Thyroid gland (tissue), 4 donors: ENCODE measurements around the gene EVI5L. TPM values are rescaled to one million over a fixed set of nuclear protein-coding genes. Genes with fewer than 3 reads are reported as not detected.
A peak's percentile ranks its signal among the peaks of the same experiment; 100 is the strongest.

Experiments used
- DNase-seq, 2 donors: peaks; one replicate each; pipeline ENCODE4 v3.0.0-alpha.2; 2019
- H3K27ac ChIP-seq, 3 donors: fragments of 200-600 bp; sonication (generic); 1 replicate in 2 of 3; 2 replicates in 1 of 3; pipeline ENCODE4 v1.5.1; 2016 to 2019; ENCODE audit warnings: mild to moderate bottlenecking in 1 of 3, moderate library complexity in 1 of 3
- H3K27me3 ChIP-seq: fragments of 200-600 bp; sonication (generic); one replicate; pipeline ENCODE4 v1.5.1; 2019
- H3K36me3 ChIP-seq, 2 donors: fragments of 200-600 bp; sonication (generic); one replicate each; pipeline ENCODE4 v1.5.1; 2016 to 2019
- H3K4me1 ChIP-seq, 2 donors: fragments of 200-600 bp; sonication (generic); one replicate each; pipeline ENCODE4 v1.5.1; 2017 to 2019
- H3K4me3 ChIP-seq, 3 donors: fragments of 200-600 bp; sonication (generic); replicated peaks in 1 of 3; 1 replicate in 2 of 3; 2 replicates in 1 of 3; pipeline ENCODE4 v1.5.1; 2016; ENCODE audit warnings: mild to moderate bottlenecking in 1 of 3
- H3K9me3 ChIP-seq: fragments of 200-600 bp; sonication (generic); one replicate; pipeline ENCODE4 v1.5.1; 2017
- POLR2A ChIP-seq, 2 donors: fragments of 450-650 bp; IDR thresholded peaks; one replicate each; pipeline ENCODE4 v1.6.1; 2017; ENCODE audit warnings: antibody characterized with exemption in 2 of 2, mild to moderate bottlenecking in 2 of 2, moderate library complexity in 1 of 2
- WGBS, 2 donors: methylation state at CpG; one replicate each; pipeline ENCODE4 v1.1.5; 2017; 5-methylcytosine and 5-hydroxymethylcytosine counted together
- intact Hi-C: fragments of 100-400 bp; cut with DNase I; formaldehyde crosslinking; loops from one replicate; pipeline ENCODE4 v1.15.1; 2023
- total RNA-seq, 4 donors: library from RNA; depleted of rRNA; stranded (reverse); fragments of >200 nt; gene quantifications; one replicate each; pipeline ENCODE4 v1.2.3, GENCODE V29; 2016
- TF ChIP-seq, protein P1 (sequence below), 6 experiments: fragments of 200-600 bp in 3 of 6; fragments of 450-650 bp in 3 of 6; sonication (generic) in 3 of 6; IDR thresholded peaks; one replicate each; pipeline ENCODE4 v1.5.1; 2016 to 2019; ENCODE audit warnings: antibody characterized with exemption in 6 of 6, mild to moderate bottlenecking in 2 of 6, inconsistent platforms in 1 of 6, moderate library complexity in 1 of 6

Gene EVI5L
- 10 to 100 TPM in 3 of 4 donors, 1 to 10 TPM in 1; 9.8 to 29.3 (median 21.8) TPM for total RNA-seq

DNA sequence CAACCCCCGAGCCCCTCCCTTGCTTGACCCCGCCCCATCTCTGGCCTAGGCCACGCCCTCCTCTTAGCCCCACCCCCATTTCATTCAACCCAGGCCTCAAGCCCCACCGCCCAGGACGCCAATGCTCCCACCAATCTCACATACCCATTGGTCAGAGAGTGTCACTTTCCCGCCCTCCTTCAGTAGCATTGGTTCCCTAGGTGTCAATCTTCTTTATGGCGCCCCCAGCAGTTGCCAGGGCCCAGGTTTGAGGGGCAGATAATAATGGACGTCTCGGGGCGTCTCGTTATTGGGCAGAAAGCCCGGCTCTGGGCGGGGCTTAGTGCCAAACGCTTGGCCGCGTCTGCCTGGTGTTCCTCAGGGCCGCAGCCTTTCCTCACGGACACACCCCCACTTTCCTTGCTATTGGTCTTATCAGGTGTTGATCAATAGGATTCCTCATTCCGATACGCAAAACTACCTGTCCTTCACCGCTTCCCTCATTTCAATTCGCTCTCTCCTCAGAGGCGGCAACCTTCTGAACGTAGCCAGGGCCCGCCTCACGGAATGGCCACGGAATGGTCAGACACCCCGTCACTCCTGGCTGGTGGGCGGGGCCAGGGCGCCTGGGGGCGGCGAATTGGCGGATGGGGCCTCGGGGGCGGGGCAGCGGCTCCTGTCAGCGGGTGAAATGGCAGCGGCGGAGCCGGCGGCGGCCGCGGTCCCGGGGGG is at the start of gene EVI5L:
Gene EVI5L, plus strand, starts transcription at position 658 of the 711 bp plus-strand sequence. CDS start 16,325 bp downstream, outside the sequence.
- H3K27ac ChIP-seq: no peak within 1 kb of the TSS
- no peak for TF ChIP-seq POLR2A (IDR thresholded peaks at IDR 0.05)
- TF ChIP-seq, protein P1, sequence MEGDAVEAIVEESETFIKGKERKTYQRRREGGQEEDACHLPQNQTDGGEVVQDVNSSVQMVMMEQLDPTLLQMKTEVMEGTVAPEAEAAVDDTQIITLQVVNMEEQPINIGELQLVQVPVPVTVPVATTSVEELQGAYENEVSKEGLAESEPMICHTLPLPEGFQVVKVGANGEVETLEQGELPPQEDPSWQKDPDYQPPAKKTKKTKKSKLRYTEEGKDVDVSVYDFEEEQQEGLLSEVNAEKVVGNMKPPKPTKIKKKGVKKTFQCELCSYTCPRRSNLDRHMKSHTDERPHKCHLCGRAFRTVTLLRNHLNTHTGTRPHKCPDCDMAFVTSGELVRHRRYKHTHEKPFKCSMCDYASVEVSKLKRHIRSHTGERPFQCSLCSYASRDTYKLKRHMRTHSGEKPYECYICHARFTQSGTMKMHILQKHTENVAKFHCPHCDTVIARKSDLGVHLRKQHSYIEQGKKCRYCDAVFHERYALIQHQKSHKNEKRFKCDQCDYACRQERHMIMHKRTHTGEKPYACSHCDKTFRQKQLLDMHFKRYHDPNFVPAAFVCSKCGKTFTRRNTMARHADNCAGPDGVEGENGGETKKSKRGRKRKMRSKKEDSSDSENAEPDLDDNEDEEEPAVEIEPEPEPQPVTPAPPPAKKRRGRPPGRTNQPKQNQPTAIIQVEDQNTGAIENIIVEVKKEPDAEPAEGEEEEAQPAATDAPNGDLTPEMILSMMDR (IDR thresholded peaks at IDR 0.05): no peak

GRCh38 chr19:7781157-7781556 is 48.9 kb upstream of the EVI5L start:
- Histone ChIP-seq H3K27ac (no peak overlapping the region), H3K9me3 (no peaks in the 10 kb centered on the region), H3K36me3 (no peaks in the 10 kb centered on the region), H3K4me1 (no peaks in the 10 kb centered on the region), H3K4me3 (no peak overlapping the region), H3K27me3 (no peaks in the 10 kb centered on the region)
- intact Hi-C loops: no loop called here
- no peak for TF ChIP-seq POLR2A (IDR thresholded peaks at IDR 0.05)
- TF ChIP-seq, protein P1 (IDR thresholded peaks at IDR 0.05): no peak
- no peak for DNase-seq
- 35 to 36% methylated on average over 12 of the region's 12 CpGs for WGBS, 2 donors

More for the DNA sequence above, at the start of gene EVI5L:
- H3K4me1 ChIP-seq: peaks cover 10 to 25% of the 10 kb centered on the region in 2 donors
- H3K4me3 ChIP-seq: peak within 1 kb of the TSS in 1 of 3 donors; percentile 59
- H3K27me3 ChIP-seq: no peaks in the 10 kb centered on the region
- no peaks in the 10 kb centered on the region for H3K9me3 ChIP-seq
- DNase-seq: peak; percentile 99 to 100
- H3K36me3 ChIP-seq: no peaks in the 10 kb centered on the region
- intact Hi-C loops: no loop called here
- 0% methylated on average over 19 to 22 of the region's 45 CpGs for WGBS, 2 donors

DNA sequence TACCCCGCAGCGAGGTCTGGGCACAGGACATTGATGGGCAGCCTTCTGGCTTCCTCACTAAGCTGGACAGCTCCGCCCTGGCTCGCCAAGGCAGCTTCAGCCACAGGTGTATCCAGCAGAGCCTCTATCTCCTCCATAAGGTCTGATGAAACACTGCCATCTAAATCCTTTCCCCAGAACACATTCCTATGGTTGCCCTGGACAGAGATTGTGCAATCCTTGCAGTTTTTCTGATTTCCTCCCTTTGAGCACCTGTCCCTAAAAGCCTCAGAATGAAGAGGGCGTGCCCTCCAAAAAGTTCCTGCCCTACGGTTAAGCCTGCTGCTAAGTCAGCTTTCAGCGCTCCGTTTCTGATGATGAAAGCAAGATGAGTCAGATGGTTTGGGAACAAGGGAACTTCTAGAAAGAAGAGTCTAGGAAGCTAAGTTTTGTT is 46.0 kb upstream of the EVI5L start:
- WGBS, 2 donors: 30 to 32% methylated on average over 8 of the region's 8 CpGs
- Histone ChIP-seq H3K9me3 (no peaks in the 10 kb centered on the region), H3K36me3 (no peaks in the 10 kb centered on the region), H3K4me3 (no peak overlapping the region), H3K27me3 (peaks cover 7% of the 10 kb centered on the region), H3K27ac (no peak overlapping the region), H3K4me1 (peaks cover 0 to under 1% of the 10 kb centered on the region in 2 donors)
- no peak for TF ChIP-seq POLR2A (IDR thresholded peaks at IDR 0.05)
- TF ChIP-seq, protein P1 (IDR thresholded peaks at IDR 0.05): no peak
- intact Hi-C loops: no loop called here
- DNase-seq: no peak

GRCh38 chr19:7784856-7785255 is 45.2 kb upstream of the EVI5L start:
- intact Hi-C loops: no loop called here
- no peak for DNase-seq
- no peak for TF ChIP-seq POLR2A (IDR thresholded peaks at IDR 0.05)
- TF ChIP-seq, protein P1 (IDR thresholded peaks at IDR 0.05): no peak
- Histone ChIP-seq H3K4me3 (no peak overlapping the region), H3K36me3 (no peaks in the 10 kb centered on the region), H3K27me3 (peaks cover 15% of the 10 kb centered on the region), H3K27ac (no peak overlapping the region), H3K4me1 (peaks cover 0 to 6% of the 10 kb centered on the region in 2 donors), H3K9me3 (no peaks in the 10 kb centered on the region)

- no peaks in the 10 kb centered on the region for H3K36me3 ChIP-seq
- no peak overlapping the region for H3K27ac ChIP-seq
- peaks cover 15% of the 10 kb centered on the region for H3K27me3 ChIP-seq
- intact Hi-C loops: no loop called here
- 11 to 18% methylated on average over 3 to 7 of the region's 10 CpGs for WGBS, 2 donors
- DNase-seq: no peak
- no peak overlapping the region for H3K4me3 ChIP-seq
- no peak for TF ChIP-seq POLR2A (IDR thresholded peaks at IDR 0.05)
- TF ChIP-seq, protein P1 (IDR thresholded peaks at IDR 0.05): no peak
- no peaks in the 10 kb centered on the region for H3K9me3 ChIP-seq
- peaks cover 0 to 6% of the 10 kb centered on the region in 2 donors for H3K4me1 ChIP-seq
Measured at GRCh38 chr19:7787141-7787540, 42.9 kb upstream of the EVI5L start.
